NCI-H1694 (cell line): Measurements from ENCODE around the gene MYEF2.
A peak's percentile ranks its signal among the peaks of the same experiment; 100 is the strongest.

ENCODE experiments used
- DNase-seq: peaks from one replicate; lab custom pipeline; 2025; lab: John Stamatoyannopoulos, UW

MYEF2 gene

GRCh38 chr15:48177766-48178647 lies at the start of gene MYEF2:
Gene MYEF2 (minus strand): TSS chr15:48178295. CDS start chr15:48178237, 58 bp downstream.
- peak; percentile 26 for DNase-seq

- no peak for DNase-seq
Measured at GRCh38 chr15:48225771-48226170, 47.7 kb upstream of the MYEF2 start.

- DNase-seq: no peak
Measured at GRCh38 chr15:48222627-48223026, 44.5 kb upstream of the MYEF2 start.

GRCh38 chr15:48221885-48222284 lies 43.8 kb upstream of the MYEF2 start:
- DNase-seq: peak; percentile 2

- DNase-seq: no peak
Measured at GRCh38 chr15:48221261-48221660, 43.2 kb upstream of the MYEF2 start.

GRCh38 chr15:48205981-48206380 lies 27.9 kb upstream of the MYEF2 start, which contains the start of gene SLC12A1:
Gene SLC12A1 (plus strand): TSS chr15:48206302. CDS start chr15:48207720, 1,418 bp downstream.
- no peak for DNase-seq

- no peak for DNase-seq
Measured at GRCh38 chr15:48202068-48202467, 24.0 kb upstream of the MYEF2 start.

- no peak for DNase-seq
Measured at GRCh38 chr15:48191574-48192225, 13.6 kb upstream of the MYEF2 start, which contains the start of gene CTXN2. Gene CTXN2 (plus strand): TSS chr15:48191665. CDS start chr15:48201301, 9,636 bp downstream.

GRCh38 chr15:48190932-48191573 lies 13.0 kb upstream of the MYEF2 start:
- no peak for DNase-seq

- DNase-seq: no peak
Measured at GRCh38 chr15:48186271-48186670, 8.2 kb upstream of the MYEF2 start.

GRCh38 chr15:48185529-48185928 lies 7.4 kb upstream of the MYEF2 start:
- no peak for DNase-seq

- no peak for DNase-seq
Measured at GRCh38 chr15:48182749-48183148, 4.7 kb upstream of the MYEF2 start.

GRCh38 chr15:48178648-48178931 lies 495 bp upstream of the MYEF2 start:
- no peak for DNase-seq

- peak; percentile 47 for DNase-seq
Measured at GRCh38 chr15:48177383-48177765, 721 bp downstream of the MYEF2 start.

- DNase-seq: no peak
Measured at GRCh38 chr15:48176957-48177356, 1.1 kb downstream of the MYEF2 start.

- no peak for DNase-seq
Measured at GRCh38 chr15:48176112-48176511, 2.0 kb downstream of the MYEF2 start.

- no peak for DNase-seq
Measured at GRCh38 chr15:48175126-48175525, 3.0 kb downstream of the MYEF2 start.

GRCh38 chr15:48170981-48171380 lies 7.1 kb downstream of the MYEF2 start:
- DNase-seq: no peak

GRCh38 chr15:48168616-48169015 lies 9.5 kb downstream of the MYEF2 start:
- DNase-seq: no peak

- no peak for DNase-seq
Measured at GRCh38 chr15:48153526-48153925, 24.6 kb downstream of the MYEF2 start.

- no peak for DNase-seq
Measured at GRCh38 chr15:48149858-48150257, 28.2 kb downstream of the MYEF2 start.

GRCh38 chr15:48147358-48147757 lies 30.7 kb downstream of the MYEF2 start:
- no peak for DNase-seq

- no peak for DNase-seq
Measured at GRCh38 chr15:48145923-48146322, 32.2 kb downstream of the MYEF2 start.
